HEK293 (cell line): ENCODE data around the gene HHAT.

Experiments
- CTCF ChIA-PET: fragments of 350-600 bp; formaldehyde crosslinking; extraction: SDS; loops from one replicate; lab custom pipeline; 2021; ENCODE audit warnings: antibody characterized with exemption; lab: Yijun Ruan, JAX
- POLR2A ChIA-PET: fragments of 300-600 bp; formaldehyde crosslinking; extraction: SDS; loops from one replicate; lab custom pipeline; 2020; ENCODE audit warnings: antibody characterized with exemption, inconsistent platforms; lab: Yijun Ruan, JAX
- H3K27ac ChIP-seq: fragments of 200-500 bp; sonication (Bioruptor generic); 2 replicates; pipeline ENCODE4 v1.5.1; 2014; ENCODE audit warnings: low read depth, low read length, control low read depth, inconsistent platforms; ENCODE audit errors: extremely low read depth
- H3K36me3 ChIP-seq, 2 experiments: fragments of 200-500 bp in 1 of 2; sonication (Bioruptor generic) in 1 of 2; 1 replicate in 1 of 2; 2 replicates in 1 of 2; pipeline ENCODE4 v1.5.1; 2014 to 2017; ENCODE audit warnings: inconsistent platforms in 2 of 2, low read length in 2 of 2; ENCODE audit not compliant: control insufficient read depth in 2 of 2, insufficient read depth in 1 of 2
- H3K4me1 ChIP-seq: fragments of 200-500 bp; sonication (Bioruptor generic); 2 replicates; pipeline ENCODE4 v1.5.1; 2014; ENCODE audit warnings: mild to moderate bottlenecking, low read length, inconsistent platforms; ENCODE audit not compliant: control insufficient read depth, insufficient read depth
- H3K4me3 ChIP-seq: 2 replicates; pipeline ENCODE4 v1.5.1; 2011; ENCODE audit warnings: low read depth, mild to moderate bottlenecking, control low read depth, low read length, moderate library complexity
- H3K9me3 ChIP-seq: fragments of 200-500 bp; sonication (Bioruptor generic); 2 replicates; pipeline ENCODE4 v1.5.1; 2014; ENCODE audit warnings: low read depth, low read length, inconsistent platforms; ENCODE audit not compliant: control insufficient read depth, insufficient read depth
- ATF2 ChIP-seq: fragments of 450-650 bp; formaldehyde crosslinking; IDR thresholded peaks from 2 replicates; pipeline ENCODE4 v1.5.1; 2016; ENCODE audit warnings: missing biosample characterization, missing genetic modification characterization, low read depth
- BCL11A ChIP-seq: fragments of 450-650 bp; formaldehyde crosslinking; IDR thresholded peaks from 2 replicates; pipeline ENCODE4 v1.5.1; 2016; ENCODE audit warnings: low read depth, missing biosample characterization, missing genetic modification characterization
- HOXC10 ChIP-seq: sonication (generic); formaldehyde crosslinking; IDR thresholded peaks from 2 replicates; pipeline ENCODE4 v1.8.1; 2023; ENCODE audit warnings: mild to moderate bottlenecking, missing genetic modification reagents
- HOXD13 ChIP-seq: sonication (generic); formaldehyde crosslinking; IDR thresholded peaks from 2 replicates; pipeline ENCODE4 v1.8.0; 2022; ENCODE audit warnings: missing genetic modification reagents, borderline replicate concordance
- PRDM10 ChIP-seq: fragments of 450-650 bp; formaldehyde crosslinking; IDR thresholded peaks from 2 replicates; pipeline ENCODE4 v1.5.1; 2016; ENCODE audit warnings: missing biosample characterization, missing genetic modification characterization
- REPIN1 ChIP-seq: fragments of 450-650 bp; formaldehyde crosslinking; IDR thresholded peaks from 2 replicates; pipeline ENCODE4 v1.5.1; 2017; ENCODE audit warnings: missing biosample characterization, missing genetic modification characterization, low read depth
- WT1 ChIP-seq: fragments of 450-650 bp; formaldehyde crosslinking; IDR thresholded peaks from 2 replicates; pipeline ENCODE4 v1.5.1; 2016; ENCODE audit warnings: missing biosample characterization, missing genetic modification characterization
- ZFHX2 ChIP-seq: fragments of 450-650 bp; formaldehyde crosslinking; conservative IDR thresholded peaks from 2 replicates; pipeline ENCODE4 v1.5.1; 2016; ENCODE audit warnings: missing biosample characterization, missing genetic modification characterization
- ZNF248 ChIP-seq: fragments of 450-650 bp; formaldehyde crosslinking; IDR thresholded peaks from 2 replicates; pipeline ENCODE4 v1.5.1; 2017; ENCODE audit warnings: missing biosample characterization, missing genetic modification characterization
- ZNF433 ChIP-seq: fragments of 450-650 bp; formaldehyde crosslinking; IDR thresholded peaks from 2 replicates; pipeline ENCODE4 v1.5.1; 2016; ENCODE audit warnings: missing biosample characterization, missing genetic modification characterization, low read depth
- ZNF473 ChIP-seq: fragments of 450-650 bp; formaldehyde crosslinking; IDR thresholded peaks from 2 replicates; pipeline ENCODE4 v1.5.1; 2017; ENCODE audit warnings: missing biosample characterization, missing genetic modification characterization
- ZNF488 ChIP-seq: fragments of 450-650 bp; formaldehyde crosslinking; IDR thresholded peaks from 2 replicates; pipeline ENCODE4 v1.5.1; 2016; ENCODE audit warnings: missing biosample characterization, missing genetic modification characterization
- ZNF544 ChIP-seq: fragments of 450-650 bp; formaldehyde crosslinking; IDR thresholded peaks from 2 replicates; pipeline ENCODE4 v1.5.0; 2017; ENCODE audit warnings: missing biosample characterization, missing genetic modification characterization
- ZNF549 ChIP-seq: fragments of 450-650 bp; IDR thresholded peaks from 2 replicates; pipeline ENCODE4 v1.5.1; 2018; ENCODE audit warnings: missing biosample characterization, missing genetic modification characterization, mild to moderate bottlenecking, inconsistent platforms, moderate library complexity
- ZNF555 ChIP-seq: fragments of 450-650 bp; formaldehyde crosslinking; conservative IDR thresholded peaks from 2 replicates; pipeline ENCODE4 v1.5.1; 2017; ENCODE audit warnings: missing biosample characterization, mild to moderate bottlenecking, missing genetic modification characterization, inconsistent platforms
- ZNF585B ChIP-seq: fragments of 450-650 bp; formaldehyde crosslinking; IDR thresholded peaks from 2 replicates; pipeline ENCODE4 v1.5.1; 2016; ENCODE audit warnings: missing biosample characterization, missing genetic modification characterization
- ZNF830 ChIP-seq: fragments of 450-650 bp; IDR thresholded peaks from 2 replicates; pipeline ENCODE4 v1.5.0; 2018; ENCODE audit warnings: missing biosample characterization, missing genetic modification characterization, low read depth, mild to moderate bottlenecking, moderate library complexity

The HHAT gene

GRCh38 chr1:210627755-210628154 is 299.1 kb downstream of the HHAT start:
- POLR2A ChIA-PET: no interaction called here
- CTCF ChIA-PET: interaction anchor here (0.5 kb wide), 1 partner anchor 67 kb away, joined by 3 read pairs; no protein-coding TSS in a partner anchor
- no peak overlapping the region for H3K4me3 ChIP-seq
- H3K27ac ChIP-seq: no peak overlapping the region
- no peaks in the 10 kb centered on the region for H3K4me1 ChIP-seq
- no peaks in the 10 kb centered on the region for H3K9me3 ChIP-seq
- no peaks in the 10 kb centered on the region for H3K36me3 ChIP-seq
- TF ChIP-seq PRDM10 (tag by site-specific recombination): no peak
- TF ChIP-seq, all 188 proteins: peak for 0

GRCh38 chr1:210629276-210629675 is 300.6 kb downstream of the HHAT start:
- Histone ChIP-seq H3K36me3 (no peaks in the 10 kb centered on the region), H3K4me3 (no peak overlapping the region), H3K9me3 (no peaks in the 10 kb centered on the region), H3K27ac (no peak overlapping the region), H3K4me1 (no peaks in the 10 kb centered on the region)
- no peak for TF ChIP-seq WT1 (tag by site-specific recombination)
- no peak for TF ChIP-seq ZNF555 (tag by site-specific recombination)
- no peak for TF ChIP-seq BCL11A (tag by site-specific recombination)
- POLR2A ChIA-PET: no interaction called here
- CTCF ChIA-PET: no interaction called here

- H3K9me3 ChIP-seq: no peaks in the 10 kb centered on the region
- ChIA-PET CTCF (interaction anchor here (0.6 kb wide), 1 partner anchor 318 kb away, joined by 3 read pairs; no protein-coding TSS in a partner anchor), POLR2A (no interaction called here)
- TF ChIP-seq ZNF830 (tag by site-specific recombination): no peak
- TF ChIP-seq ZNF549 (tag by site-specific recombination): no peak
- TF ChIP-seq ZNF248 (tag by site-specific recombination): no peak
- TF ChIP-seq REPIN1 (tag by site-specific recombination): no peak
- no peak for TF ChIP-seq ZNF488
- no peak for TF ChIP-seq ZNF585B
- H3K4me1 ChIP-seq: no peaks in the 10 kb centered on the region
- no peaks in the 10 kb centered on the region for H3K36me3 ChIP-seq
- no peak overlapping the region for H3K27ac ChIP-seq
- H3K4me3 ChIP-seq: no peak overlapping the region
Observed at GRCh38 chr1:210631399-210631798, 302.7 kb downstream of the HHAT start.

GRCh38 chr1:210633140-210633539 is 304.4 kb downstream of the HHAT start:
- Histone ChIP-seq H3K36me3 (no peaks in the 10 kb centered on the region), H3K9me3 (no peaks in the 10 kb centered on the region), H3K27ac (no peak overlapping the region), H3K4me1 (no peaks in the 10 kb centered on the region), H3K4me3 (no peak overlapping the region)
- CTCF ChIA-PET: no interaction called here
- POLR2A ChIA-PET: no interaction called here
- TF ChIP-seq ZNF473 (no peak), ZNF544 (tag by site-specific recombination) (no peak), ZNF248 (tag by site-specific recombination) (no peak), HOXD13 (CRISPR knock-in tag) (no peak), ZNF433 (tag by site-specific recombination) (no peak), ZFHX2 (tag by site-specific recombination) (no peak), HOXC10 (CRISPR knock-in tag) (no peak), ATF2 (no peak)
